Activated CD8-positive, alpha-beta memory T cell treated with anti-CD3 and anti-CD28 coated beads, Interleukin-2, amount 50 U/mL, for 4 hours (primary cell): Measurements from ENCODE around the gene MED13.

ENCODE experiments used
- DNase-seq: peaks from one replicate; pipeline ENCODE4 v3.0.0-alpha.2; 2020

The MED13 gene, protein sequence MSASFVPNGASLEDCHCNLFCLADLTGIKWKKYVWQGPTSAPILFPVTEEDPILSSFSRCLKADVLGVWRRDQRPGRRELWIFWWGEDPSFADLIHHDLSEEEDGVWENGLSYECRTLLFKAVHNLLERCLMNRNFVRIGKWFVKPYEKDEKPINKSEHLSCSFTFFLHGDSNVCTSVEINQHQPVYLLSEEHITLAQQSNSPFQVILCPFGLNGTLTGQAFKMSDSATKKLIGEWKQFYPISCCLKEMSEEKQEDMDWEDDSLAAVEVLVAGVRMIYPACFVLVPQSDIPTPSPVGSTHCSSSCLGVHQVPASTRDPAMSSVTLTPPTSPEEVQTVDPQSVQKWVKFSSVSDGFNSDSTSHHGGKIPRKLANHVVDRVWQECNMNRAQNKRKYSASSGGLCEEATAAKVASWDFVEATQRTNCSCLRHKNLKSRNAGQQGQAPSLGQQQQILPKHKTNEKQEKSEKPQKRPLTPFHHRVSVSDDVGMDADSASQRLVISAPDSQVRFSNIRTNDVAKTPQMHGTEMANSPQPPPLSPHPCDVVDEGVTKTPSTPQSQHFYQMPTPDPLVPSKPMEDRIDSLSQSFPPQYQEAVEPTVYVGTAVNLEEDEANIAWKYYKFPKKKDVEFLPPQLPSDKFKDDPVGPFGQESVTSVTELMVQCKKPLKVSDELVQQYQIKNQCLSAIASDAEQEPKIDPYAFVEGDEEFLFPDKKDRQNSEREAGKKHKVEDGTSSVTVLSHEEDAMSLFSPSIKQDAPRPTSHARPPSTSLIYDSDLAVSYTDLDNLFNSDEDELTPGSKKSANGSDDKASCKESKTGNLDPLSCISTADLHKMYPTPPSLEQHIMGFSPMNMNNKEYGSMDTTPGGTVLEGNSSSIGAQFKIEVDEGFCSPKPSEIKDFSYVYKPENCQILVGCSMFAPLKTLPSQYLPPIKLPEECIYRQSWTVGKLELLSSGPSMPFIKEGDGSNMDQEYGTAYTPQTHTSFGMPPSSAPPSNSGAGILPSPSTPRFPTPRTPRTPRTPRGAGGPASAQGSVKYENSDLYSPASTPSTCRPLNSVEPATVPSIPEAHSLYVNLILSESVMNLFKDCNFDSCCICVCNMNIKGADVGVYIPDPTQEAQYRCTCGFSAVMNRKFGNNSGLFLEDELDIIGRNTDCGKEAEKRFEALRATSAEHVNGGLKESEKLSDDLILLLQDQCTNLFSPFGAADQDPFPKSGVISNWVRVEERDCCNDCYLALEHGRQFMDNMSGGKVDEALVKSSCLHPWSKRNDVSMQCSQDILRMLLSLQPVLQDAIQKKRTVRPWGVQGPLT (N-terminal part only)

DNA sequence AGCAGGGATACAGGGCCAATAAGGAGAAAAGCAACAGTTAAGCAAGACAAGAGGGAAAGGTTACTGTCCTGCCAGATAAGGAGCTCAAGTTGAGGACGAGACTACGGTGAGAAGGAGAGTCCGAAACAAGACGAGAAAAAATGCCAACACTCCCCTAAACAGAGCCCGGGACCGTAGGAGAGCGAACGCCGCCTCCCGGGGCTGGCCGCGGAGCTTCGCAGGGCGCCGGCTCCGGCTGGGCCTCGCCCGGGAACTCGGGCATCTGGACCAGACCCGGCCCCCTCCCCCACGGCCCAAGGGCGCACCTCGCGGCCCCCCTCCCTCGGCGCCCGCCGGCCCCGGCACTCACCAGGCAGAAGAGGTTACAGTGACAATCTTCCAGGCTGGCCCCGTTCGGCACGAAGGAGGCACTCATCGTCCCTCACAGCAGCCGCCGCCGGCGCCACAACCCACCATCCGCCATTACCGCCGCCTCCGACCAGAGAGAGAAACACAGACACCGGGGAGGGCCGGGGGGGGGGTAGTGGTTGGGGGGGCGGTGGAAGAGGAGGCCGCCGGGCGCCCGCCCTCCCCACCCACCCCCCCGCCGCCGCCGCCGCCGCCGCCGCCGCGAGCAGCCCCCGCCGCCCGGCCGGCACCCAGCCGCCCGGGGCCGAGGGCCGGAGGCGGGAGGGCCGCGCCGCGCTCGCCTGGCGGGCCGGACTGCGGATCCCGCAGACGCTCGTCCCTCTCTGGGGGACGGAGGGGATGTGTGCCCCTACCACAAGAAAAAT lies at the start of gene MED13:
MED13 (minus strand) TSS at position 488 of the 773 bp plus-strand sequence; CDS start at position 415, 73 bp downstream.
- peak; percentile 60 for DNase-seq

GRCh38 chr17:62112229-62112628 lies 47.2 kb upstream of the MED13 start:
- DNase-seq: no peak

DNA sequence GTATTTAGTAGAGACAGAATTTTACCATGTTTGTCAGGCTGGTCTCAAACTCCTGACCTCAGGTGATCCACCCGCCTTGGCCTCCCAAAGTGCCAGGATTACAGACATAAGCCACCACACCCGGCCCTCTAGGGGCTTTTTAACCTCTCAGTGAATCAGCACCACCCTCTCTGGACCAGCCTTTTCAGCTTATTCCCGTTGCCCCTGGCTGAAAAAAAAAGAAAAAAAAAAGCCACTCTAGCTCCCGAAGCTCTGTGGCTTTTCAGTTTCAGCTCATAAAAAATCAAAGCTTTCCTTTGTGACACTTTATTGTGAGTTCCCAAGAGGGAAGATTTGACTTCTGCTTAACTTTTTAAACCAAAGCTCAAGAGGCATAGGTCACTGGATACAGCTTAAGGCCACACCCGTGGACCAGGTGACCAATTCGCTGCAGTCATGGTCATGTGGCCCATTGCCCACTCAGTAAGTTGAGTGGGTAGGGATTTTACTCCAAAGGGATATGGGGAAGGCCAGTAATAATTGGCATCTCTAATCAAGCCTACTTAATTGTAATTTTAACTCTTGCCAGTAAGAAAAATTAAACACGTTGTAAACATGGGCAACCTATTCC lies 46.6 kb upstream of the MED13 start:
- no peak for DNase-seq

- no peak for DNase-seq
Measured at GRCh38 chr17:62110923-62111484, 45.9 kb upstream of the MED13 start.

- DNase-seq: no peak
Measured at GRCh38 chr17:62109924-62110323, 44.8 kb upstream of the MED13 start.

DNA sequence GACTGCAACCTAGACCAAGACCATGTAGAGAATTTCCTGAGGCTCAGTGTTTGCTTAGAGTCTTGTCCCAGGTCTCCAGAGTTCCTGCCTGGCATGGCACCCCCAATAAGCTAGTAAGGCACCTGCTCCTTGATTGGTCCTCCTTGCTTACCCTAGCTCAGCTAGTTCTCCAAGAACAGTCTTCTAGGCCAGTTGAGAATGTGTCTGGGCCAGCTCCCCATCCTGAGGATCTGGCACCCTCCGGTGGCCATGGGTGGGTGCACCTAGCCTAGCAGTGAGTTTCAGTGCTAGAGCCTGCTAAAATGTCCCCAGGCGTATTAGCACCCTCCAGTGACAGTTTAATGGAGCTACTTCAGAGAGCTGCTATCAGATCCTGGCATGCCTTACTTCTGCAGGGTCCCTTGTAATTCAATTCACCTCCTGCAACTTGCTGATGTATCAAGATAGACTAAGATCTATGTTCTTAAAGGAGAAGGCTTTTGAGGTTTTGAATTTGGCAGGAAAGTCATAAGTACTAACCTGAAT lies 44.4 kb upstream of the MED13 start:
- peak; percentile 41 for DNase-seq

- DNase-seq: no peak
Measured at GRCh38 chr17:62105861-62106260, 40.8 kb upstream of the MED13 start.

DNA sequence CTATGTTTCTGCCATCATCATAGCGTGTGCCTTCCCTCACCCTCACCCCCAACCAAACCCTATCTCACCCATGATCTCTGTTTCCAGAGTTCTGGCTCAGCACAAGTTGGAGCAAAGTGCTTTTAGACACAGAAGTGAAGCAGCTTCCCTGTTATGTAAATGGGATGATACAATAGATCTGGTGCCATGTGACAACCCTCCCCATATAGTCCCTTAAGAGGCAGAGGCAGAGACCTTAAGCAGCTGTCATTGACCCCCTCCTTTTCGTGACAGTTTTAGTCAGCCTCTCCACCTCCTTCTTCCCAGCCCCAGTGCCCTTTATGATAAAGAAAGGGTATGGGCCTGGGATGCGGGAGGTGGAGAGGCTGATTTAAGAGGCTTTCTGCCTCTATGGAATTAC lies 40.3 kb upstream of the MED13 start:
- DNase-seq: no peak

- no peak for DNase-seq
Measured at GRCh38 chr17:62101515-62101914, 36.4 kb upstream of the MED13 start.

DNA sequence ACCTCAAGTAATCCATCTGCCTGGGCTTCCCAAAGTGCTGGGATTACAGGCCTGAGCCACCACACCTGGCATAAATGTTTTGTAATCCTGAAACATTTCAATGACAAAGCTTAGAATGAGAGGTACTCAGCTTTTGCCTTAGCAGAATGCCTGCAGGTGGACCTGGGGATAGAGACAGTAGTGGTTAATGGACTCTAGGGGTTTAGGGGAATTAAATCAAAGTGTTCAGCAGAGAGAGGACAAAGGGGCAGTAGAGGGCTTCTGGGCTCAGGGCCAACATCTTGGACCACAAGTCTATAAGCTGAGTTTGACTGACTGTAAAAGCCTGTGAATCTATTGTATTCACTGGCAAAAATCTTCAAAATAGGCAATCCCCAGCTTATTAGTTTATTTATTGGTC lies 36.0 kb upstream of the MED13 start:
- no peak for DNase-seq

DNA sequence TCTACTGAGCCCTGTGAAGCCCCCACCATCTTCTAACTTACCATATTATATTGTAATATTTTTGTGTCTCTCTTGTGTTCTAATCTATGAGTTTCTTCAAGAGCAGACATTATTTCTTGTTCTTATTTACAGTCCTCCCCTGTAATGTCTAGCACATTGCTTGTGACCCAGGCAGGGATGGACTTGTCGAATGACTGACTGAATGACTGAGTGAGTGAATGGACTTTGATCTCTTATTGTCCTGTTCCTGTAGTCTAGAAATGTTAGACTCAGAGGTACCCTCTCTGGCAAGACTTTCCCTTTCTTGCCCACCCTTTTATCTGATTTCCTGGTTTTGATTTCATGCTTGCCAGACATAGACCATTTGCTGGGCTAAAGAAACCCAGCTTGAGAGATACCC lies 35.0 kb upstream of the MED13 start:
- no peak for DNase-seq

- no peak for DNase-seq
Measured at GRCh38 chr17:62099532-62099931, 34.5 kb upstream of the MED13 start.

DNA sequence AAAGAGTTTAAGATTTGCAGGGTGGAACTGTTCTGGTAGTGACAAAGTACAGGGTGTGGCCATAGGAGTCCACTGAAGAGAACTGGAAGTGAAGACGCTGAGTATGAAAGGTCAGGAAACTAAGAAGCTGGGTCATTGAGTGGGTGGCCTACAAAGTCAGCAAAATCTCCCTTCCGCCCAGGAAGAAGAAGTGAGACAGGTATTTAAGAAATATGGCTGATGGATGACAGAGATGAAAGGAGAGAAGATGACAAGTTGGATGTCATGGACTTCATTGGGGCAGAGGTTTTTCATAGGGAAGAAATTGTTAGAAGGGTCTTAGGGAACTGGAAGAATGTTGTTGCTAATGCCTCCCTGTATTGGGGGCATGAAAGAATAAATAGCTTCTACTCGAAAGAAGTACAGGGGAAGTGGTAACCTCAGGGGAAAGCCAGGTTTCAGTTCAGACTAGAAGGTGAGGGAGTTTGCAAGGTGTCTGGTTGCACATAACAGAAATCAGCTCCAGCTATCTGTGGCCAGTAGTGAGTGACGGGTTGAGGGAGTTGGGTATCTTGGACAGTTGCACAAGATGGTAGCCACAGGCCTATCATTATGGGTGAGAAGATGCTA lies 33.6 kb upstream of the MED13 start:
- no peak for DNase-seq

DNA sequence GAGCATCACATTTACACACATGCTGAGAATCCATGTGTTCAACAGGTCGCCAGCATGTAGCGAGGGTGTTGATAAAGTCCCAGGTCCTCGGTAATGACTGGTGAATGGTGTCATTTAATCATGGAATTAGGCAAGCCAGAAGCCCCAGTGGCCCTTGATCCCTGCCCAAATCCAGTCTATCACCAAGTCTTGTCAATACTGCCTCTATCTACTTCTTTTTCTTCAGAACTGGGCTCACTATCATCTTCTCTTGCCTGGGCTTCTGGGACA lies 31.3 kb upstream of the MED13 start:
- no peak for DNase-seq

- DNase-seq: no peak
Measured at GRCh38 chr17:62094175-62094574, 29.1 kb upstream of the MED13 start.

GRCh38 chr17:62093188-62094155 lies 28.4 kb upstream of the MED13 start:
- DNase-seq: no peak

DNA sequence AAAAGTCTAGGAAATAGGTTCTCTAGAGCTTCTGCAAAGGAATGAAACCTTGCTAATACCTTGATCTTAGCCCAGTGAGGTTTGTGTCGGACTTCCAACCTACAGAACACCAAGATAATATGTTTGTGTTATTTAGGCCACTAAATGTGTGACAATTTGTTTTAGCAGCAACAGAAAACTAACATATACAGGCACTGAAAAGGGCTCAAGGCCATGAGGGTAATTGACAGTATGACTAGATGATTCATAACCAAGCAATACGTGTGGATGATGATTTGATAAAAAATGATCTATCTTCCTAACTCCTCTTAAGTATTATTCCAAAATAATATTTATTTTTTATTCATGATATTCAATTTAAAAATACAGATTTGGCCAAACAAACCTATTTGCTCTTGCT lies 27.7 kb upstream of the MED13 start:
- no peak for DNase-seq

- no peak for DNase-seq
Measured at GRCh38 chr17:62091804-62092203, 26.7 kb upstream of the MED13 start.

- no peak for DNase-seq
Measured at GRCh38 chr17:62090868-62091267, 25.8 kb upstream of the MED13 start.
